Activated CD4-positive, alpha-beta T cell treated with anti-CD3 and anti-CD28 coated beads, Interleukin-2, amount 10 ng/mL, durations not matched to agents 7 days and 5 days (primary cell): ENCODE measurements around the gene CRELD2. TPM values are rescaled to one million over a fixed set of nuclear protein-coding genes. Genes with fewer than 3 reads are reported as not detected.
"Not testable (repeated sequence)": the region's sequence is repeated elsewhere in the genome, so short reads cannot be mapped to it uniquely, and the experiment has no call there.

ENCODE experiments used
- CTCF ChIA-PET: fragments of 350-600 bp; sonication (Branson Sonifier 250); formaldehyde crosslinking; loops from one replicate; lab custom pipeline; 2021; ENCODE audit warnings: antibody characterized with exemption; lab: Charles Lee
- POLR2A ChIA-PET: fragments of 350-600 bp; sonication (Branson Sonifier 250); formaldehyde crosslinking; loops from one replicate; lab custom pipeline; 2021; ENCODE audit warnings: antibody characterized with exemption; lab: Charles Lee
- DNase-seq: peaks from one replicate; pipeline ENCODE4 v3.0.0-alpha.2; 2020
- H3K27ac Mint-ChIP-seq: one replicate; pipeline ENCODE4 v1.8.0; 2021; ENCODE audit warnings: mild to moderate bottlenecking, moderate library complexity, mixed read lengths
- H3K27me3 Mint-ChIP-seq: one replicate; pipeline ENCODE4 v1.8.0; 2021; ENCODE audit warnings: mixed read lengths
- H3K36me3 Mint-ChIP-seq: one replicate; pipeline ENCODE4 v1.8.0; 2021; ENCODE audit warnings: low read depth, mixed read lengths
- H3K4me1 Mint-ChIP-seq: one replicate; pipeline ENCODE4 v1.8.0; 2021; ENCODE audit warnings: mixed read lengths
- H3K4me3 Mint-ChIP-seq: one replicate; pipeline ENCODE4 v1.8.0; 2021; ENCODE audit warnings: mild to moderate bottlenecking, moderate library complexity, mixed read lengths
- H3K9me3 Mint-ChIP-seq: one replicate; pipeline ENCODE4 v1.8.0; 2021; ENCODE audit warnings: mixed read lengths
- total RNA-seq, 2 experiments: library from RNA; stranded (reverse); gene quantifications; one replicate each; pipeline ENCODE4 v1.2.3, GENCODE V29; 2021

The CRELD2 gene
- total RNA-seq, 2 experiments from 2014 or later = 42.4 to 47.9 TPM

DNA sequence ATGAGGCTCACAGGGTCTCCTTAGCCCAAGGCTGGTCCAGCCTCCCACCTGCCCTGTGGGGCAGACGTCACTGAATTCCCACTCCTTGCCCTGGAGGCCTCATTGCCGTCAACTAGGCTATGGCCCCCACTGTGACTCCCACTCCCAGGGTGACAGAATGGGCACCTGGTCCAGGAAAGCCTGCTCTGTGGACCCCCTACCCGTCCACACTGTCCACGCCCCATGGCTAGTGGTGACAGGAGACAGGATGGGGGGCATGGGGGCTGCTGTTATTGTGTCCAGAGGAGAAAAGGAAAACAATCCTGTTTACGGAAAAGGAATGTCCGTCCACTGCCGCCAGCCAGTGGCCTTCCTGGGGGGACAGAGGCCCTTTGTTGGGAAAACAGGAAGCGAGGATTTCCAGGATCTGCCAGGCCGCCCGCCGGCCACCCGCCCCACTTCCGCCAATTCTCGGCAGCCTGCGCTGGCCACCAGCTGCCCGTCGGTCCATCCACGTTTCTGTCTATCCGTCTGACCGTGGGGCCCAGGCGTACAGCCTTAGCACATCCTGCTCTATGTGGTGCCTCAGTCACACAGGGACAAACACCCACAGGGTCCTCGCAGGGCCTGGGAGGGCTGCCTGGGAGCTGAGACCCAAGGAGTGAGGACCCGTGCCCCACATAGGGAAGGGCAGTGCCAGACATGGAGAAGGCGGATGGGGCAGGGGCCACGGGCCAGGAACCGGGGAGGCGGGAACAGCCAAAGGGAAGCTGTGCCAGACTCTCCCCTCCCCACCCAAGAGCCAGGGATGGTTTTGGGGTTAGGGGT lies 19.5 kb downstream of the CRELD2 start:
- peaks cover 3% of the 10 kb centered on the region for H3K9me3 Mint-ChIP-seq
- DNase-seq = no peak
- H3K4me3 Mint-ChIP-seq = no peak overlapping the region

DNA sequence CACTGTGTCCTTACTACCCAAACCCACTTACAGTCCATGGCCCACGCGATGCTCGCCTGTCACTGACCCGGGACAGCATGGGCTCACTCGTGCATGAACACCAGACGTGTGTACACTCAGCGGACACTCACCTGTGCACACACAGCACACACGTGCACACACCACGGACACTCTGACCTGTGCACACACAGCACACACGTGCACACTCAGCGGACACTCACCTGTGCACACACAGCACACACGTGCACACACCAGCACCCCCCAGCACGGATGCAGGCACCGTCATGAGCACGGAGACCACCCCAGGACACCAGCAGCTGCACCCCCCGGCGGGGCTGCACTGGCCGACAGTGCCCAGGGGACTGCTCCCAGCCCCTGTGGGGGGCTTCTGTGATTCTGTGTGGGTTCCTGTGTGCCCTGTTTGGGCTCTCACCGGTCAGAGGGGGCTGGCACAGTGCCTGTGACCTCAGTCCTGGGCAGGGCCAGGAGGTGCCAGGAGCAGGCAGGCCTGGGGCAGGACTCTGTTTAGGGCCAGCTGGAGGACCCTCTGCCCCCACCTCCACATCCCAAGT lies 20.2 kb downstream of the CRELD2 start:
- Mint-ChIP-seq H3K4me1 (peaks cover 16% of the 10 kb centered on the region), H3K9me3 (peaks cover 3% of the 10 kb centered on the region), H3K4me3 (no peak overlapping the region), H3K27ac (no peak overlapping the region), H3K27me3 (no peaks in the 10 kb centered on the region), H3K36me3 (peaks cover 3% of the 10 kb centered on the region)
- no peak for DNase-seq
- POLR2A ChIA-PET = no interaction called here
- CTCF ChIA-PET = interaction anchor here (0.7 kb wide), 1 partner anchor 270 kb away, joined by 3 read pairs; no protein-coding TSS in a partner anchor

More for the DNA sequence above, 19.5 kb downstream of the CRELD2 start:
- peak overlapping the region; percentile 64 for H3K27ac Mint-ChIP-seq
- ChIA-PET POLR2A (no interaction called here), CTCF (no interaction called here)
- peaks cover 22% of the 10 kb centered on the region for H3K4me1 Mint-ChIP-seq
- H3K36me3 Mint-ChIP-seq = peaks cover 6% of the 10 kb centered on the region
- H3K27me3 Mint-ChIP-seq = no peaks in the 10 kb centered on the region

DNA sequence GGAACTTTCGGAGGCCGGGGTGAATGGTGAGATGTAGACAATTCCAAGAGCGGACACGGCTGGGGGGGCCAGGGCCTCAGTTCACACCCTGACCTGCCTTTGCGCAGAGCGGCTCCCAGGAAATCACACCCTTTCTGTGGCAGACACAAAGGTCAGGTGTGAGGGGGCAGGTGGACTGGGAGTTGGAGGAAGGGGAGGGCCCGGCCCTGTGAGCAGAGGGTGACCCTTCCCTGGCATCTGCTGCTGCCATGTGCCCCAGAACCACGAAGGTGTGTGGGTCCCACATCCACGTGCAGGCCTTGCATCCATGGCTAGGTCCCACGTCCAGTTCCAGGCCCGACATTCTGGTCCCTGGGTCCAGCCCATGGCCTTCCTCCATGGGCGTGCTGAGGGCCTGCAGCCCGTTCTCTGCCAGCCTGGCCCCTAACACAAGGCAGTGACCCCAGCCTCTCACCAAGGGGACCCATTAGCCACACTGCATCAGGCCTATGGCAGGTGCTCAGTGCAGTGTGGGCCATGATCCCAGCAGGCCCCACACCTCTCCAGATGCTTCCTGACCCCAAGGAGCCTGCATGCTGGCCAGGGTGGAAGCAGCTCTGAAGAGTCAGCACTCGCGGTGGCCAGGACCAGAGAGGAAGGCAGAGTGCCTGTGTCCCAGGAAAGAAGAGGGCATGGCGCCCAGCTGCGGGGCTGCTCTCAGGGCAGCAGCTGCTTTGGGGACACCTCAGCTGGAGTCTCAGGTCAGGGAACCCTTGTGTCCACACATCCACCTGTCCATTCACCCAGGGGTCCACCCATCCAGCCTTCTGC lies 23.3 kb downstream of the CRELD2 start:
- ChIA-PET POLR2A (no interaction called here), CTCF (interaction anchor here (0.7 to 1.4 kb wide), 2 partner anchors 10 to 119 kb away, joined by 3 to 5 read pairs; no protein-coding TSS in a partner anchor)
- Mint-ChIP-seq H3K4me1 (peaks cover 19% of the 10 kb centered on the region), H3K36me3 (peaks cover 6% of the 10 kb centered on the region), H3K4me3 (no peak overlapping the region), H3K27me3 (no peaks in the 10 kb centered on the region), H3K27ac (no peak overlapping the region), H3K9me3 (peaks cover 3% of the 10 kb centered on the region)
- DNase-seq = no peak

DNA sequence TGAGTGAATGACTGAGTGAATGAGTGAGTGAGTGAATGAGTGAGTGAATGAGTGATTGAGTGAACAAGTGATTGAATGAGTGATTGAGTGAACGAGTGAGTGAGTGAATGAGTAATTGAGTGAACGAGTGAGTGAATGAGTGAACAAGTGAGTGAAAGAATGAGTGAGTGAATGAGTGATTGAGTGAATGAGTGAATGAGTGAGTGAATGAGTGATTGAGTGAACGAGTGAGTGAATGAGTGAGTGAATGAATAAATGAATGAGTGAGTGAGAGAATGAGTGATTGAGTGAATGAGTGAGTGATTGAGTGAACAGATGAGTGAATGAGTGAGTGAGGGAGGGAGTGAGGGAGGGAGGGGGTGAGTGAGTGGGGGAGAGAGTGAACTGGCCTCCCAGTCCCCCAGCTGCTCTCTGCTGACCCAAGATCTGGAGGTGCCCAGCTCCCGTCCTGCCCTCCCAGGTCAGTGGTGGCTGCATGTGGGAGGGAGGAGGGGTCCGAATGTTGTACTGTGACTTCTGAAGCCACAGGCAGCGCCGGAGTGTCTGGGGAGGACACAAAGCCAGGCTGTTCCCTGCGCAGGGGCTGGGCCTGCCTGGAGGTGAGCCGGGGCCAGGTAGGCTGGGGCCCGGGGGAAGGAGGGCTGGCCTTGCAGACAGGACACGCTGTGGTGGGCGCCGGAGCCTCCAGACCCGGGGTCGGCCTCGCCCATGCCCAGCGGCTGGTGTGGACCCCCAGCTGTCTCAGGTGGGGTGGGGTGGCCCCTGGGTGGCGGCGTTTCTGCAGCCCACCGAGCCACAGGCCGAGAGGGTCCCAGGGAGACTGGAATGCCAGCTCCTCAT lies 24.4 kb downstream of the CRELD2 start:
- no peak for DNase-seq
- no peaks in the 10 kb centered on the region for H3K27me3 Mint-ChIP-seq
- ChIA-PET POLR2A (no interaction called here), CTCF (interaction anchor here (0.6 to 1.4 kb wide), 2 partner anchors 9 to 64 kb away, joined by 3 read pairs; no protein-coding TSS in a partner anchor)
- H3K27ac Mint-ChIP-seq = no peak overlapping the region
- H3K36me3 Mint-ChIP-seq = peaks cover 6% of the 10 kb centered on the region
- no peak overlapping the region for H3K4me3 Mint-ChIP-seq
- H3K9me3 Mint-ChIP-seq = peaks cover 3% of the 10 kb centered on the region
- H3K4me1 Mint-ChIP-seq = peaks cover 14% of the 10 kb centered on the region

DNA sequence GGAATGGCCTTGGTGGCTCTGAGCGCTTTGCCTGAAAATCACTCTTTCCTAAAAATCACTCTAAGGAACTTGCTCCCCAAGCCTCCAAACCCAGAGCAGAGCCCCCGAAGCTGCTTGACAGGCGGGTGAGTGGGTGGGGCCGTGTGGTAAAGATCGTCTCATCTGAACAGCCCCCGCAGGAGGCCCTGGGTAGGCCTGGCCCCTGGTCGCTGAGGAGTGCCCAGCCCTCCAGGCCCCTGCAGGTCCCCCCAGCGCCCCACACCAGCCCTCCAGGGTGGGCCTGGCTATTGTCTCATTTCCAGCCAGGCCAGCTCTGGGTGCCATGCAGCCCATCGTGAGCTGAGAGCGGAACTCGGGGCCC lies 25.0 kb downstream of the CRELD2 start:
- H3K27me3 Mint-ChIP-seq = no peaks in the 10 kb centered on the region
- peaks cover 3% of the 10 kb centered on the region for H3K9me3 Mint-ChIP-seq
- H3K27ac Mint-ChIP-seq = no peak overlapping the region
- CTCF ChIA-PET = interaction anchor here (0.6 kb wide), 1 partner anchor 64 kb away, joined by 3 read pairs; no protein-coding TSS in a partner anchor
- H3K36me3 Mint-ChIP-seq = peaks cover 6% of the 10 kb centered on the region
- no peak for DNase-seq
- H3K4me1 Mint-ChIP-seq = peaks cover 12% of the 10 kb centered on the region
- H3K4me3 Mint-ChIP-seq = no peak overlapping the region
- POLR2A ChIA-PET = no interaction called here

DNA sequence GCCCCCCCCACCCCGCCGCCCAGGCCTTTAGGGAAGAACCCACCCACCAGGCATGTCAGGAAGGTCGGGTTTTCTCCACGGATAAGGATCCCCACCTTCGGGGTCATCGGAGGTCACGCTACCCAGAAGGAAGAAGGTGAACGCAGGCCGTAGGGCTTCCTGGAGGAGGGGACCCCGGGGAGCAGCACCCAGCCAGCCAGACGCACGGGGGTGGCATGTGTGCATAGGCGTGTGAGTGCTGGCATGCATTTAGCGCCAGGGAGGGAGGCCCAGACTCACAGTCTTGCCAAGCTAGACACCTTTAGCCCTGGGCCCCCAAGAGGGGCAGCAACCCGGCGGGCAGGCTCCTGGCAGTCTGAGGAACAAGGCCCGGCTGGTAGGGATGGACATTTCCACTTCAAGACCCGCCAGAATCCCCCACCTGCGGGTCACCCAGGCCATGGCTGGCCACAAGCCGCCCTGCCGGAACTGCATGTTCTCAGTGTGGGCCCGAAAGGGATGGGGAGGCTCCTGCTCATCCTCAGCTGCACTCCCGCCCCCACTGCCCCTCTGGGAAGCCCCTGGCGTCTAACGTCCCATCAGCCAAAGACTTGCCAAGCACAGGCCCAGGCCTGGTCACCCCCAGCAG lies 25.5 kb downstream of the CRELD2 start:
- Mint-ChIP-seq H3K9me3 (peaks cover 3% of the 10 kb centered on the region), H3K4me3 (no peak overlapping the region), H3K36me3 (peaks cover 6% of the 10 kb centered on the region), H3K27ac (no peak overlapping the region), H3K4me1 (peaks cover 12% of the 10 kb centered on the region), H3K27me3 (no peaks in the 10 kb centered on the region)
- POLR2A ChIA-PET = no interaction called here
- no peak for DNase-seq
- CTCF ChIA-PET = no interaction called here

DNA sequence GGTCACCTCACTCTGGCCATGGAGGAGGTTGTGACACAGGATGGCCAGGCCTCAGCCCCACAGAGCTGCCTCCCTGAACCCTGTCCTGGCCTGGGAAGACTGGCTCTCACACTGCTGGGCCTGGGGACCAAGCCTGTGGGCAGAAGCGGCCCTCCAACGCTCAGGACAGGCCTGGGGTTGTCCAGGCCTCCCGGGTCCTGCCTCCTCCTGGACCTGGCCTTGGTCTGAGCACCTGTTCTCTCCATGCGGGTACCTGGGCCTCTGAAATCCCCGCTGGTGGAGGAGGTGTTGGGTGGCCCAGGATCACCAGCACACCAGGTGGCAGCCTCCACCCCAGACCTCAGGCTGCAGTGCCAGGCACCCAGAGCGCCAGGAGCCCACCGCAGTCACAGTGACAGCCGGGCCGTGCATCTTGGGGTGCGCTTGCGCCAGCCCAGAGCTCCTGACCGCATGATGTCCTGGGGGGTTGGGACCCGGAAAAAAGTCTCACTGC lies 26.0 kb downstream of the CRELD2 start:
- Mint-ChIP-seq H3K9me3 (peaks cover 3% of the 10 kb centered on the region), H3K27me3 (no peaks in the 10 kb centered on the region), H3K4me3 (no peak overlapping the region), H3K36me3 (peaks cover 6% of the 10 kb centered on the region), H3K27ac (peak overlapping the region; percentile 25), H3K4me1 (peaks cover 10% of the 10 kb centered on the region)
- CTCF ChIA-PET = no interaction called here
- no peak for DNase-seq
- POLR2A ChIA-PET = no interaction called here

DNA sequence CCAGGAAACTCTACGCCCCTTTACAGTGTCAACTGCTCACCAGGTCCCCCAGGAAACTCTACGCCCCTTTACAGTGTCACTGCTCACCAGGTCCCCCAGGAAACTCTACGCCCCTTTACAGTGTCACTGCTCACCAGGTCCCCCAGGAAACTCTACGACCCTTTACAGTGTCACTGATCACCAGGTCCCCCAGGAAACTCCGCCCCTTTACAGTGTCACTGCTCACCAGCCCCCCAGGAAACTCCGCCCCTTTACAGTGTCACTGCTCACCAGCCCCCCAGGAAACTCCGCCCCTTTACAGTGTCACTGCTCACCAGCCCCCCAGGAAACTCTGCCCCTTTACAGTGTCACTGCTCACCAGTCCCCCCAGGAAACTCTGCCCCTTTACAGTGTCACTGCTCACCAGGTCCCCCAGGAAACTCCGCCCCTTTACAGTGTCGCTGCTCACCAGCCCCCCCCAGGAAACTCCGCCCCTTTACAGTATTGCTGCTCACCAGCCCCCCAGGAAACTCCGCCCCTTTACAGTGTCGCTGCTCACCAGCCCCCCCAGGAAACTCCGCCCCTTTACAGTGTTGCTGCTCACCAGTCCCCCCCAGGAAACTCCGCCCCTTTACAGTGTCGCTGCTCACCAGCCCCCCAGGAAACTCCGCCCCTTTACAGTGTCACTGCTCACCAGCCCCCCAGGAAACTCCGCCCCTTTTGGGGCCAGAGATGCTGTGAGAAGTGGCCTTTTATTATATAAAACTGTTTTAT lies 26.8 kb downstream of the CRELD2 start:
- H3K4me1 Mint-ChIP-seq, POLR2A ChIA-PET, H3K9me3 Mint-ChIP-seq, H3K4me3 Mint-ChIP-seq, H3K36me3 Mint-ChIP-seq, H3K27me3 Mint-ChIP-seq: not testable (repeated sequence)
- peak overlapping the region; percentile 87 for H3K27ac Mint-ChIP-seq
- CTCF ChIA-PET = interaction anchor here (2.3 kb wide), 1 partner anchor 9 kb away, joined by 10 read pairs; no protein-coding TSS in a partner anchor
- peak; percentile 50 for DNase-seq

DNA sequence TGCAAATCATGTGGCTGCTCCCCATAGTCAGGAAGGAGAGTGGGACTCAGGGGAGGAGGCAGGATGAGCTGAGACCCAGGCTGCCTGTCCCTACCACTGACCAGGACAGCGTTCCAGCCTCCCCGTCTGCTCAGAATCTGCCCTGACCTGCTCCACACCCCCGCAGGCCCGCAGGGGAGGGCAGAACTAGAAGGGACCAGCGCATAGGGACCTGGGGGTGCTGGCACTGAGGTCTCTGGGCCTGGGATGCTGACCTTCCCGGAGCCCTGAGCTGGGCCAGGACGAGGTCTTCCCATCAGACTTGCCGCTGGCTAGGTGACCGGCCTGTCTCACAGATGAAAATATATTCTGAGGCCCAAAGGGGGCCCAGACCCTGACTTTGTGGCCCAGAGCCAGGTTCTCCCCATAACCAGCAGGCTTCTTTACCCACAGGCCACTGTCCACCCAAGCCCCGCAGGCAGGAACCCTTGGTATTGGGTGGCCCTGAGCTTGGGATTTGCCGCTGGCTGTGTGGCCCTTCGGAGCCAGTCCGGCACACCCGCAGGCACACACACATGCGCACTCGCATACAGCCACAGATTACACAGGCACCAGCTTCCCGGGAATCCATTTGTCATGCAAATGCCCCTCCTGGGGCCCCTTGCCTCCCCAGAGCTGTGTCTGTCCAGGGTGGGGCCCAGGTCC lies 28.3 kb downstream of the CRELD2 start:
- Mint-ChIP-seq H3K4me1 (peaks cover 11% of the 10 kb centered on the region), H3K36me3 (peaks cover 3% of the 10 kb centered on the region), H3K27ac (no peak overlapping the region), H3K27me3 (no peaks in the 10 kb centered on the region), H3K9me3 (no peaks in the 10 kb centered on the region), H3K4me3 (no peak overlapping the region)
- no peak for DNase-seq
- ChIA-PET CTCF (interaction anchor here (0.9 to 2.3 kb wide), 2 partner anchors 9 to 11 kb away, joined by 4 to 10 read pairs; no protein-coding TSS in a partner anchor), POLR2A (interaction anchor here (0.6 kb wide), 1 partner anchor 11 kb away, joined by 3 read pairs; no protein-coding TSS in a partner anchor)

DNA sequence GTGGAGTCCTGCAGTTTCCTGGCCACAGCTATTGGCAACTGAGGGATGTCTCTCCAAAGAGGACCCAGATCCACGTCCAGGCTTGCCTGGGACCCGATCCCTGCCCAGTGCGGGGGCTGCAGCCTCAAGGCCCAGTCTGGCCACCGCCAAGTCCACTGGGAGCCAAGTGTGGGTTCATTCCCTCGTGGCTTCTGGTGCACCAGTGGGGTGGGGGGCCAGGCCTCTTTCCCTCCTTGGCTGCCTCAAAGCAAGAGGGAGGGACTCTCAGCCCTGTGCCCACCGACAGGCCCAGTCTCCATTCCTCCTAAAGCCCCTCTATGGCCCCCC lies 28.8 kb downstream of the CRELD2 start:
- ChIA-PET POLR2A (no interaction called here), CTCF (interaction anchor here (0.9 to 2.3 kb wide), 2 partner anchors 9 to 11 kb away, joined by 4 to 10 read pairs; no protein-coding TSS in a partner anchor)
- peaks cover 11% of the 10 kb centered on the region for H3K4me1 Mint-ChIP-seq
- H3K27ac Mint-ChIP-seq = no peak overlapping the region
- DNase-seq = no peak
- no peak overlapping the region for H3K4me3 Mint-ChIP-seq
- H3K36me3 Mint-ChIP-seq = peaks cover 3% of the 10 kb centered on the region
- H3K9me3 Mint-ChIP-seq = no peaks in the 10 kb centered on the region
- H3K27me3 Mint-ChIP-seq = no peaks in the 10 kb centered on the region
